CD4-positive, alpha-beta T cell treated with Interleukin-10 for 1 hour (primary cell): ENCODE measurements around the gene IMMT.
A peak's percentile ranks its signal among the peaks of the same experiment; 100 is the strongest.
"Not testable (repeated sequence)": the region's sequence is repeated elsewhere in the genome, so short reads cannot be mapped to it uniquely, and the experiment has no call there.

Source experiments
- DNase-seq: peaks from one replicate; pipeline ENCODE4 v3.0.0-alpha.2; 2020

The IMMT gene

GRCh38 chr2:86226070-86226469 is 30.8 kb upstream of the IMMT start:
- DNase-seq: no peak

GRCh38 chr2:86225581-86225980 is 30.3 kb upstream of the IMMT start:
- DNase-seq: peak; percentile 41

GRCh38 chr2:86224645-86225355 is 29.5 kb upstream of the IMMT start:
- DNase-seq: no peak

GRCh38 chr2:86223927-86224560 is 28.8 kb upstream of the IMMT start:
- no peak for DNase-seq

GRCh38 chr2:86223140-86223926 is 28.1 kb upstream of the IMMT start:
- no peak for DNase-seq

- DNase-seq: peak; percentile 62
These were observed 25.9 kb upstream of the IMMT start for GRCh38 chr2:86221066-86221684.

- DNase-seq: no peak
These were observed 24.6 kb upstream of the IMMT start for GRCh38 chr2:86219896-86220295.

GRCh38 chr2:86218124-86218523 is 22.9 kb upstream of the IMMT start:
- DNase-seq: no peak

- DNase-seq: no peak
These were observed 21.6 kb upstream of the IMMT start for GRCh38 chr2:86216575-86217555.

- DNase-seq: no peak
These were observed 19.2 kb upstream of the IMMT start for GRCh38 chr2:86214503-86214832.

GRCh38 chr2:86213699-86214502 is 18.6 kb upstream of the IMMT start:
- no peak for DNase-seq

- DNase-seq: no peak
These were observed 17.8 kb upstream of the IMMT start for GRCh38 chr2:86213056-86213455.

- no peak for DNase-seq
These were observed 16.5 kb upstream of the IMMT start for GRCh38 chr2:86211796-86212188.

GRCh38 chr2:86211033-86211795 is 16.0 kb upstream of the IMMT start:
- DNase-seq: no peak

- no peak for DNase-seq
These were observed 9.2 kb upstream of the IMMT start for GRCh38 chr2:86204458-86204857.

- DNase-seq: no peak
These were observed 8.4 kb upstream of the IMMT start for GRCh38 chr2:86203614-86204013.

GRCh38 chr2:86202702-86203101 is 7.4 kb upstream of the IMMT start:
- DNase-seq: no peak

- no peak for DNase-seq
These were observed 7.1 kb upstream of the IMMT start for GRCh38 chr2:86202336-86202692.

- no peak for DNase-seq
These were observed 6.5 kb upstream of the IMMT start for GRCh38 chr2:86201671-86202335.

GRCh38 chr2:86200564-86200963 is 5.3 kb upstream of the IMMT start:
- DNase-seq: not testable (repeated sequence)
